Keratinocyte (primary cell): ENCODE data around the gene ICA1L. TPM values are rescaled to one million over a fixed set of nuclear protein-coding genes. Genes with fewer than 3 reads are reported as not detected.

Experiments
- DNase-seq: peaks from one replicate; pipeline ENCODE4 v3.0.0-alpha.2; 2011; ENCODE audit warnings: low read depth, missing footprints, low spot score
- FAIRE-seq: peaks from 2 replicates; lab custom pipeline; 2011; peaks lifted over from hg19 to GRCh38; lab: Jason Lieb, UNC
- H2AFZ ChIP-seq: 2 replicates; pipeline ENCODE4 v1.6.0; 2012; ENCODE audit warnings: low read length, control low read depth, inconsistent platforms; ENCODE audit not compliant: control insufficient read depth
- H3K27ac ChIP-seq: 2 replicates; pipeline ENCODE4 v1.5.1; 2011; ENCODE audit warnings: low read length; ENCODE audit not compliant: control insufficient read depth, insufficient read depth
- H3K27me3 ChIP-seq: 3 replicates; pipeline ENCODE4 v1.6.0; 2011; ENCODE audit warnings: low read length; ENCODE audit not compliant: control insufficient read depth, insufficient read depth; ENCODE audit errors: extremely low read depth
- H3K36me3 ChIP-seq, 2 experiments: 2 replicates in 1 of 2; 3 replicates in 1 of 2; pipeline ENCODE4 v1.5.1; 2011; ENCODE audit warnings: low read length in 2 of 2, mild to moderate bottlenecking in 1 of 2; ENCODE audit not compliant: control insufficient read depth in 2 of 2, insufficient read depth in 2 of 2; ENCODE audit errors: extremely low read depth in 1 of 2
- H3K4me1 ChIP-seq: 3 replicates; pipeline ENCODE4 v1.5.1; 2011; ENCODE audit warnings: low read length; ENCODE audit not compliant: control insufficient read depth, insufficient read depth; ENCODE audit errors: extremely low read depth
- H3K4me2 ChIP-seq: 3 replicates; pipeline ENCODE4 v1.6.0; 2011; ENCODE audit warnings: low read depth, low read length; ENCODE audit not compliant: control insufficient read depth, insufficient read depth; ENCODE audit errors: extremely low read depth
- H3K4me3 ChIP-seq, 3 experiments: fragments of 200-600 bp in 1 of 3; sonication (generic) in 1 of 3; 2 replicates in 2 of 3; 3 replicates in 1 of 3; pipeline ENCODE4 v1.5.1; 2011 to 2016; ENCODE audit warnings: low read length in 3 of 3, mild to moderate bottlenecking in 3 of 3, control low read depth in 2 of 3, inconsistent platforms in 1 of 3, low read depth in 1 of 3, mixed read lengths in 1 of 3, mixed run types in 1 of 3, moderate library complexity in 1 of 3; ENCODE audit not compliant: control insufficient read depth in 2 of 3, insufficient read depth in 2 of 3; ENCODE audit errors: extremely low read depth in 1 of 3
- H3K79me2 ChIP-seq: 2 replicates; pipeline ENCODE4 v1.6.0; 2012; ENCODE audit warnings: low read length; ENCODE audit not compliant: control insufficient read depth, insufficient read depth
- H3K9ac ChIP-seq: 3 replicates; pipeline ENCODE4 v1.6.0; 2011; ENCODE audit warnings: low read length; ENCODE audit not compliant: control insufficient read depth, insufficient read depth; ENCODE audit errors: extremely low read depth
- H3K9me1 ChIP-seq: 3 replicates; pipeline ENCODE4 v1.6.0; 2011; ENCODE audit warnings: low read length; ENCODE audit not compliant: control insufficient read depth, insufficient read depth; ENCODE audit errors: extremely low read depth
- H3K9me3 ChIP-seq: 2 replicates; pipeline ENCODE4 v1.5.1; 2012; ENCODE audit warnings: low read depth, low read length; ENCODE audit not compliant: control insufficient read depth
- H4K20me1 ChIP-seq: 3 replicates; pipeline ENCODE4 v1.6.0; 2011; ENCODE audit warnings: low read length; ENCODE audit not compliant: control insufficient read depth, insufficient read depth; ENCODE audit errors: extremely low read depth
- CTCF ChIP-seq, 3 experiments: IDR thresholded peaks in 1 of 3; conservative IDR thresholded peaks in 1 of 3; optimal IDR thresholded peaks in 1 of 3; 2 replicates in 2 of 3; 3 replicates in 1 of 3; pipeline versions ENCODE3 to v1.5.1; 2011; ENCODE audit warnings: low read length in 3 of 3, mild to moderate bottlenecking in 3 of 3, moderate library complexity in 2 of 3, control low read depth in 1 of 3, inconsistent platforms in 1 of 3; ENCODE audit not compliant: insufficient read depth in 2 of 3; ENCODE audit errors: extremely low read depth in 1 of 3
- EZH2 ChIP-seq: IDR thresholded peaks from one replicate; pipeline ENCODE4 v1.6.1; 2012; ENCODE audit warnings: inconsistent platforms, mild to moderate bottlenecking, low read length, moderate library complexity
- dilution Hi-C: fragments of 300-500 bp; cut with MboI; formaldehyde crosslinking; loops from one replicate; pipeline ENCODE4 v1.7.0; 2020; ENCODE audit warnings: low sequenced_read_pairs; ENCODE audit not compliant: extremely low pct_ligation_motif_present
- polyA plus RNA-seq, 5 experiments: library from polyadenylated mRNA; depleted of rRNA in 3 of 5; stranded (reverse) in 3 of 5; stranded (forward) in 1 of 5; unstranded in 1 of 5; fragments of >200 nt; gene quantifications; 1 replicate in 1 of 5; 2 replicates in 3 of 5; 3 replicates in 1 of 5; pipeline versions ENCODE4 v1.2.1 to v1.2.3, GENCODE V29; 2011 to 2012; ENCODE audit warnings: missing spikeins in 2 of 5, low read depth in 1 of 5, low replicate concordance in 1 of 5

The ICA1L gene
- polyA plus RNA-seq, 1 donor (not counting 4 experiments of a cell fraction or from before 2014, with no cell fraction given) = 2.2 TPM

GRCh38 chr2:202765436-202765835, 106.1 kb downstream of the ICA1L start:
- H3K9ac ChIP-seq = no peak overlapping the region
- H2AFZ ChIP-seq = no peak overlapping the region
- DNase-seq = no peak
- H3K27ac ChIP-seq = no peak overlapping the region
- no peak for FAIRE-seq
- dilution Hi-C loops = no loop called here
- no peaks in the 10 kb centered on the region for H3K4me1 ChIP-seq
- no peaks in the 10 kb centered on the region for H3K9me3 ChIP-seq
- no peaks in the 10 kb centered on the region for H3K79me2 ChIP-seq
- H4K20me1 ChIP-seq = no peaks in the 10 kb centered on the region
- H3K9me1 ChIP-seq = no peaks in the 10 kb centered on the region
- TF ChIP-seq EZH2 = no peak
- TF ChIP-seq CTCF (optimal IDR thresholded peaks at IDR 0.05 in 1 of 3, IDR thresholded peaks at IDR 0.05 in 1 of 3, conservative IDR thresholded peaks at IDR 0.05 in 1 of 3; ENCODE audit: extremely low read depth in 1 of 3, insufficient read depth in 2 of 3, low read length in 3 of 3) = no peak
- no peak overlapping the region for H3K4me2 ChIP-seq
- no peaks in the 10 kb centered on the region for H3K36me3 ChIP-seq
- H3K27me3 ChIP-seq = no peaks in the 10 kb centered on the region
- no peak overlapping the region for H3K4me3 ChIP-seq

GRCh38 chr2:202764991-202765390, 106.6 kb downstream of the ICA1L start:
- H3K4me3 ChIP-seq = no peak overlapping the region
- H3K9ac ChIP-seq = no peak overlapping the region
- H2AFZ ChIP-seq = no peak overlapping the region
- no peaks in the 10 kb centered on the region for H4K20me1 ChIP-seq
- H3K79me2 ChIP-seq = no peaks in the 10 kb centered on the region
- H3K4me2 ChIP-seq = no peak overlapping the region
- DNase-seq (no peak), FAIRE-seq (no peak)
- TF ChIP-seq CTCF (optimal IDR thresholded peaks at IDR 0.05 in 1 of 3, IDR thresholded peaks at IDR 0.05 in 1 of 3, conservative IDR thresholded peaks at IDR 0.05 in 1 of 3; ENCODE audit: extremely low read depth in 1 of 3, insufficient read depth in 2 of 3, low read length in 3 of 3) (no peak), EZH2 (no peak)
- no peaks in the 10 kb centered on the region for H3K27me3 ChIP-seq
- dilution Hi-C loops = no loop called here
- H3K9me1 ChIP-seq = no peaks in the 10 kb centered on the region
- H3K36me3 ChIP-seq = no peaks in the 10 kb centered on the region
- H3K9me3 ChIP-seq = no peaks in the 10 kb centered on the region
- no peak overlapping the region for H3K27ac ChIP-seq
- H3K4me1 ChIP-seq = no peaks in the 10 kb centered on the region
